RWPE2 (cell line): Measurements from ENCODE around the gene LCMT1.

Experiments used
- ATAC-seq: fragments of 200-7000 bp; cut with Tn5 transposase; 3 replicates; pipeline ENCODE4 v1.9.1; 2021; ENCODE audit warnings: low read depth
- DNase-seq: peaks from one replicate; pipeline ENCODE4 v3.0.0-alpha.2; 2020; ENCODE audit warnings: low spot score
- H3K27ac ChIP-seq: fragments of 450-650 bp; 2 replicates; pipeline ENCODE4 v1.5.1; 2017; ENCODE audit warnings: mild to moderate bottlenecking; ENCODE audit not compliant: poor library complexity, severe bottlenecking
- H3K27me3 ChIP-seq: fragments of 250-450 bp; sonication (Bioruptor Pico); 2 replicates; pipeline ENCODE4 v1.5.1; 2021; ENCODE audit warnings: mild to moderate bottlenecking, moderate library complexity; ENCODE audit not compliant: insufficient read depth, poor library complexity, severe bottlenecking
- H3K36me3 ChIP-seq: fragments of 250-450 bp; sonication (Bioruptor Pico); 2 replicates; pipeline ENCODE4 v1.5.1; 2020; ENCODE audit warnings: low read depth, mild to moderate bottlenecking, moderate library complexity
- H3K4me1 ChIP-seq: fragments of 250-450 bp; sonication (Bioruptor Pico); 2 replicates; pipeline ENCODE4 v1.5.1; 2021; ENCODE audit warnings: mild to moderate bottlenecking, moderate library complexity; ENCODE audit not compliant: insufficient read depth, poor library complexity, severe bottlenecking
- H3K4me3 ChIP-seq: fragments of 250-450 bp; sonication (Bioruptor Pico); 2 replicates; pipeline ENCODE4 v1.5.1; 2021; ENCODE audit warnings: mild to moderate bottlenecking, moderate library complexity; ENCODE audit not compliant: severe bottlenecking
- H3K9me3 ChIP-seq: fragments of 250-450 bp; sonication (Bioruptor Pico); 2 replicates; pipeline ENCODE4 v1.5.1; 2021; ENCODE audit warnings: mild to moderate bottlenecking, moderate library complexity; ENCODE audit not compliant: severe bottlenecking
- TF ChIP-seq, protein P1 (sequence below): fragments of 450-650 bp; IDR thresholded peaks from one replicate; pipeline ENCODE4 v1.5.1; 2017; ENCODE audit warnings: mild to moderate bottlenecking, moderate library complexity; ENCODE audit not compliant: poor library complexity, severe bottlenecking

The LCMT1 gene

DNA sequence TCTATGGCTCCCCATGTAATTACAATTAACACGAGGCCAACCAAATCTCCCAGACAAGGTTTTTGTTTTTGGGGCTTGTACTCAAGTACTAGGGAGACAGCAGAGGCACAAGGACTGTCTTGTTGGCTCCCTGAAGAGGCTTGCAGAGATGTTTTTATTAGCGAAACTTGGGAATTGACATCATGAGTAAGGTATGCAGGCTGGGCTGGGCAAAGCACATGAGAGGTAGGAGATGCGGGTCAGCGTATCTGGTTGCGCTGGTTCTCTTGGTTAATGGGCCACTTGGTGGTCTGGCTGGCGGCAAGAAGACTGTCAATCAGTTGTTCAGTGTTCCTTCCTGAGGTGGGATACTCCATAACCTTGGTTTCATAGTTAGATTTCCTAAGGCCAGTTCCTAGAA lies 28.9 kb downstream of the LCMT1 start:
- Histone ChIP-seq H3K9me3 (no peaks in the 10 kb centered on the region), H3K36me3 (peaks cover 15% of the 10 kb centered on the region), H3K4me3 (no peak overlapping the region), H3K4me1 (no peaks in the 10 kb centered on the region), H3K27me3 (no peaks in the 10 kb centered on the region), H3K27ac (no peak overlapping the region)
- DNase-seq (no peak), ATAC-seq (no peak)
- TF ChIP-seq, protein P1, sequence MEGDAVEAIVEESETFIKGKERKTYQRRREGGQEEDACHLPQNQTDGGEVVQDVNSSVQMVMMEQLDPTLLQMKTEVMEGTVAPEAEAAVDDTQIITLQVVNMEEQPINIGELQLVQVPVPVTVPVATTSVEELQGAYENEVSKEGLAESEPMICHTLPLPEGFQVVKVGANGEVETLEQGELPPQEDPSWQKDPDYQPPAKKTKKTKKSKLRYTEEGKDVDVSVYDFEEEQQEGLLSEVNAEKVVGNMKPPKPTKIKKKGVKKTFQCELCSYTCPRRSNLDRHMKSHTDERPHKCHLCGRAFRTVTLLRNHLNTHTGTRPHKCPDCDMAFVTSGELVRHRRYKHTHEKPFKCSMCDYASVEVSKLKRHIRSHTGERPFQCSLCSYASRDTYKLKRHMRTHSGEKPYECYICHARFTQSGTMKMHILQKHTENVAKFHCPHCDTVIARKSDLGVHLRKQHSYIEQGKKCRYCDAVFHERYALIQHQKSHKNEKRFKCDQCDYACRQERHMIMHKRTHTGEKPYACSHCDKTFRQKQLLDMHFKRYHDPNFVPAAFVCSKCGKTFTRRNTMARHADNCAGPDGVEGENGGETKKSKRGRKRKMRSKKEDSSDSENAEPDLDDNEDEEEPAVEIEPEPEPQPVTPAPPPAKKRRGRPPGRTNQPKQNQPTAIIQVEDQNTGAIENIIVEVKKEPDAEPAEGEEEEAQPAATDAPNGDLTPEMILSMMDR = no peak

GRCh38 chr16:25141648-25142047 lies 30.1 kb downstream of the LCMT1 start:
- no peaks in the 10 kb centered on the region for H3K27me3 ChIP-seq
- H3K27ac ChIP-seq = no peak overlapping the region
- peaks cover 12% of the 10 kb centered on the region for H3K36me3 ChIP-seq
- H3K4me1 ChIP-seq = no peaks in the 10 kb centered on the region
- H3K4me3 ChIP-seq = no peak overlapping the region
- ATAC-seq (no peak), DNase-seq (no peak)
- TF ChIP-seq, protein P1 = no peak
- H3K9me3 ChIP-seq = no peaks in the 10 kb centered on the region

DNA sequence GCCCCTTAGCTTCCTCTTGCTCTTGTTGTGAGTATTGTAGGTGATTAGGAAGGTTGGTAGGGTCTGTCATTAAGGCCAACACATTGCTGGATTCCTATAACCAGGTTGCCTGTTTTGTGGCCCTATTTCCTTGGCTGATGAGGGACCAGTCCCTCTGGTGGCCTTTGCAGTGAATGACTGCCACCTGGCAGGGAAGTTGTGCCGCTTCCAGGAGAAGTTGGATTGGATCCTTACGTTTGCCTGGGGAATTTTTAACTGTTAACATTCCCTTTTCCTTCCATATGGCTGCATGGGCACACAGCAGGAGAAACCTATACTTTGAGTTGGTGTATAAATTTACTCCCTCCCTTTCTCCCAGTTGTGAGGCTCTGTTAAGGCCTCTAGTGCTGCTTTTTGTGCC lies 32.4 kb downstream of the LCMT1 start:
- H3K9me3 ChIP-seq = no peaks in the 10 kb centered on the region
- peaks cover 12% of the 10 kb centered on the region for H3K36me3 ChIP-seq
- no peak overlapping the region for H3K4me3 ChIP-seq
- DNase-seq (no peak), ATAC-seq (no peak)
- no peaks in the 10 kb centered on the region for H3K4me1 ChIP-seq
- H3K27ac ChIP-seq = no peak overlapping the region
- TF ChIP-seq, protein P1 = peak; percentile 18
- H3K27me3 ChIP-seq = no peaks in the 10 kb centered on the region

GRCh38 chr16:25148568-25149215 lies 37.1 kb downstream of the LCMT1 start:
- H3K27me3 ChIP-seq = no peaks in the 10 kb centered on the region
- peaks cover 12% of the 10 kb centered on the region for H3K36me3 ChIP-seq
- TF ChIP-seq, protein P1 = no peak
- ATAC-seq (no peak), DNase-seq (no peak)
- H3K4me1 ChIP-seq = no peaks in the 10 kb centered on the region
- H3K9me3 ChIP-seq = no peaks in the 10 kb centered on the region
- H3K27ac ChIP-seq = no peak overlapping the region
- no peak overlapping the region for H3K4me3 ChIP-seq

DNA sequence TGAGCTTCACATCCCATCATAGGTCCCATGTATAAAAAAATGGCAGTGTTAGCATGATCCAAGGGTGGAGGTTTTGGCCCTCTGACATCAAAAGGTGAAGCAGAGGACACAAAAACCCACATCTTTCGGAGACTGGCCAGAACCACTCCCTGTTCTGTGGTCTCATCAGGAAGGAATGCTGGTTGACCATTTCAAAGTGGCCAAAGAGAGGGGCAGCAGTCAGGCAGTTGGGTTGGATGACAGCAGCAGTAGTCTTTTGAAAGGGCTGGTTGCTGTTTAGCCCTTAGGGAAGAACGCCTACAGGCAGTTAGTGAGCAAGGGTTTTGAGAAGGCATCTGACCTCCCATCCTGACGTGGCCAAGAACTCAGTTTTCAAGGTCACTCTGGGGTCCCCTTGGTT lies 40.5 kb downstream of the LCMT1 start:
- no peak overlapping the region for H3K4me3 ChIP-seq
- H3K36me3 ChIP-seq = peaks cover 15% of the 10 kb centered on the region
- no peaks in the 10 kb centered on the region for H3K4me1 ChIP-seq
- H3K9me3 ChIP-seq = no peaks in the 10 kb centered on the region
- TF ChIP-seq, protein P1 = no peak
- H3K27me3 ChIP-seq = no peaks in the 10 kb centered on the region
- DNase-seq (no peak), ATAC-seq (peak; percentile 61; the same call in 2 of the 3 replicates)
- H3K27ac ChIP-seq = no peak overlapping the region
